ENCODE data around the gene CCDC154. TPM values are rescaled to one million over a fixed set of nuclear protein-coding genes. Genes with fewer than 3 reads are reported as not detected.

CCDC154 gene
- total RNA-seq, 1 donor from 2014 or later: 1.9 TPM

DNA sequence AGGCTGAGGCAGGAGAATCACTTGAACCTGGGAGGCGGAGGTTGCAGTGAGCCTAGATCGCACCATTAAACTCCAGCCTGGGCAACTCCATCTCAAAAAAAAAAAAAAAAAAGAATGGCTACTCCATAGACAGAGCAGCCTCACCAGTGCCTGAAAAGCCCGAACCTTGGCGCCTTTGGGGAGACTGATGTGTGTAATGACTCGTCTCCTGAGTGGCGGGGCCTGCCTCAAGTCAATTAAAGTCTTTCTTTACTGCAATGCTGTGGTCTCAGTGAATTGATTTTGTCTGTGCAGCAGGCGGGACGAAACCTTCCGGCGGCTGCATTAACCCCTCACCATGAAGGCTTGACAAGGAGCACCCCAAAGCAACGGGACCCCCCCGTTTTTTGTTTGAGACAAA is 20.3 kb downstream of the CCDC154 start:
- Mint-ChIP-seq H3K27ac (ENCODE audit: unreplicated experiment) (no peak overlapping the region), H3K4me1 (peaks cover 9% of the 10 kb centered on the region), H3K27me3 (ENCODE audit: low read depth) (no peaks in the 10 kb centered on the region), H3K4me3 (peak overlapping the region; percentile 56), H3K36me3 (ENCODE audit: low read depth) (peaks cover 4% of the 10 kb centered on the region), H3K9me3 (no peaks in the 10 kb centered on the region)
- DNase-seq (ENCODE audit: low read depth, low spot score): no peak
- TF ChIP-seq, protein P1, sequence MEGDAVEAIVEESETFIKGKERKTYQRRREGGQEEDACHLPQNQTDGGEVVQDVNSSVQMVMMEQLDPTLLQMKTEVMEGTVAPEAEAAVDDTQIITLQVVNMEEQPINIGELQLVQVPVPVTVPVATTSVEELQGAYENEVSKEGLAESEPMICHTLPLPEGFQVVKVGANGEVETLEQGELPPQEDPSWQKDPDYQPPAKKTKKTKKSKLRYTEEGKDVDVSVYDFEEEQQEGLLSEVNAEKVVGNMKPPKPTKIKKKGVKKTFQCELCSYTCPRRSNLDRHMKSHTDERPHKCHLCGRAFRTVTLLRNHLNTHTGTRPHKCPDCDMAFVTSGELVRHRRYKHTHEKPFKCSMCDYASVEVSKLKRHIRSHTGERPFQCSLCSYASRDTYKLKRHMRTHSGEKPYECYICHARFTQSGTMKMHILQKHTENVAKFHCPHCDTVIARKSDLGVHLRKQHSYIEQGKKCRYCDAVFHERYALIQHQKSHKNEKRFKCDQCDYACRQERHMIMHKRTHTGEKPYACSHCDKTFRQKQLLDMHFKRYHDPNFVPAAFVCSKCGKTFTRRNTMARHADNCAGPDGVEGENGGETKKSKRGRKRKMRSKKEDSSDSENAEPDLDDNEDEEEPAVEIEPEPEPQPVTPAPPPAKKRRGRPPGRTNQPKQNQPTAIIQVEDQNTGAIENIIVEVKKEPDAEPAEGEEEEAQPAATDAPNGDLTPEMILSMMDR (conservative IDR thresholded peaks at IDR 0.05): no peak

DNA sequence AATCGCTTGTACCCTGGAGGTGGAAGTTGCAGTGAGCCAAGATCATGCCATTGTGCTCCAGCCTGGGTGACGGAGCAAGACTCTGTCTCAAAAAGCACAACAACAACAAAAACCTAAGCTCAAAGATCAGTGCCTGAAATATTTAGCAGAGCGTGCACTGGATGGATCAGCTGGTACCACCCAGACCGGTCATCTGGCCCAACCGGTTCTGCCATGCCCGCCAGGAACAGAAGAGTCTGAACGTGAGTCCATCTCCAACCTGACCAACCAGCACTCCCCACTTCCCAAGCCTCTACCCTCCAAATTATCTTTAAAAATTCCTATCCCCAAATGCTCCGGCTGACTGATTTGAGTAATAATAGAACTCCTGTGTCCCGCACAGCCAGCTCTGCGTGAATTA is 22.3 kb downstream of the CCDC154 start:
- Mint-ChIP-seq H3K36me3 (ENCODE audit: low read depth) (peaks cover 4% of the 10 kb centered on the region), H3K4me1 (peaks cover 9% of the 10 kb centered on the region), H3K9me3 (no peaks in the 10 kb centered on the region), H3K27me3 (ENCODE audit: low read depth) (no peaks in the 10 kb centered on the region), H3K27ac (ENCODE audit: unreplicated experiment) (peak overlapping the region; percentile 89), H3K4me3 (peak overlapping the region; percentile 83)
- TF ChIP-seq, protein P1 (conservative IDR thresholded peaks at IDR 0.05): no peak
- no peak for DNase-seq (ENCODE audit: low read depth, low spot score)

DNA sequence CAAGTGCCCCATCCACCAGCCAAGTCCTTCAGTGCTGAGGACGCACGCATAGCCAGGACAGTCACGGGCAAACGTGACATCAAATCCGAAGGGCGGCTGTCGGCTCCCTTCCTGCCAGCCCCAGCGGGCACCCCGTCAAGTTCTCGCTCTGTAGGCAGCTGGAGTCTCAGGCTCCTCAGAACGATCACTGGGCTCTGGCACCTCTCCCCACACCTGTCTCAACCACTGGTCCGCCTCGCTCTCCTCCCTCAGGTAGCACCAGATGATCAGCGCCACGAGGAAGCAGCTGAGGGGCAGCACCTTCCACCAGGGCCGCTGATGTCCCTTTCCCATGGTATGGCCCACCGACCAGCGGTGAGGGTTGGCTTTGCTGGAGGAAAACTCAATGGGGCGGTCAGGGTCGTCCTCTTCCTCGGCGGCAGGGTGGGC is 24.2 kb downstream of the CCDC154 start:
- H3K36me3 Mint-ChIP-seq (ENCODE audit: low read depth): peaks cover 4% of the 10 kb centered on the region
- no peak for DNase-seq (ENCODE audit: low read depth, low spot score)
- peak overlapping the region; percentile 75 for H3K27ac Mint-ChIP-seq (ENCODE audit: unreplicated experiment)
- no peaks in the 10 kb centered on the region for H3K27me3 Mint-ChIP-seq (ENCODE audit: low read depth)
- H3K9me3 Mint-ChIP-seq: no peaks in the 10 kb centered on the region
- TF ChIP-seq, protein P1 (conservative IDR thresholded peaks at IDR 0.05): no peak
- H3K4me3 Mint-ChIP-seq: peak overlapping the region; percentile 99
- peaks cover 14% of the 10 kb centered on the region for H3K4me1 Mint-ChIP-seq

DNA sequence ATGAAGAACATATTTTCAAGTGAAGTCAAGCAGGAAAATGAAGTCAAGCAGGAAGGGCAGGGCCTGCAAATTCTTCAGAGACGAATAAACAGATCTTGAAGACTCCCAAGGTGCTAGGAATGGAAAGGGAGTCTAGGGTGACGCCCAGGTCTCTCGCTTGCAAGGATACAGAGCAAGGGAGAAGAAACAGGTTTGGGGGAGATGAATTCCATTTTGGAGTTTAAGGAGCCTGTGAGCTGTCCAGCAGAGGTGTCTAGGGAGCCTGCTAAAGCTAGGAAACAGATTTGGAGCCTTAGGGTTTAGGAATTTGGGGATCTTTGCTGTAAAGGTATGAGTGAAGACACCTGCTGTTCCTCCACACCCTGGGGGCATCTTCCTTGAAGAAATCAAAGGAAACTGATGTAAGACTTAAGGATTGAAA is 27.8 kb downstream of the CCDC154 start:
- Mint-ChIP-seq H3K36me3 (ENCODE audit: low read depth) (peaks cover 4% of the 10 kb centered on the region), H3K27ac (ENCODE audit: unreplicated experiment) (no peak overlapping the region), H3K27me3 (ENCODE audit: low read depth) (no peaks in the 10 kb centered on the region), H3K9me3 (no peaks in the 10 kb centered on the region), H3K4me3 (peak overlapping the region; percentile 80), H3K4me1 (peaks cover 17% of the 10 kb centered on the region)
- TF ChIP-seq, protein P1 (conservative IDR thresholded peaks at IDR 0.05): no peak
- no peak for DNase-seq (ENCODE audit: low read depth, low spot score)

DNA sequence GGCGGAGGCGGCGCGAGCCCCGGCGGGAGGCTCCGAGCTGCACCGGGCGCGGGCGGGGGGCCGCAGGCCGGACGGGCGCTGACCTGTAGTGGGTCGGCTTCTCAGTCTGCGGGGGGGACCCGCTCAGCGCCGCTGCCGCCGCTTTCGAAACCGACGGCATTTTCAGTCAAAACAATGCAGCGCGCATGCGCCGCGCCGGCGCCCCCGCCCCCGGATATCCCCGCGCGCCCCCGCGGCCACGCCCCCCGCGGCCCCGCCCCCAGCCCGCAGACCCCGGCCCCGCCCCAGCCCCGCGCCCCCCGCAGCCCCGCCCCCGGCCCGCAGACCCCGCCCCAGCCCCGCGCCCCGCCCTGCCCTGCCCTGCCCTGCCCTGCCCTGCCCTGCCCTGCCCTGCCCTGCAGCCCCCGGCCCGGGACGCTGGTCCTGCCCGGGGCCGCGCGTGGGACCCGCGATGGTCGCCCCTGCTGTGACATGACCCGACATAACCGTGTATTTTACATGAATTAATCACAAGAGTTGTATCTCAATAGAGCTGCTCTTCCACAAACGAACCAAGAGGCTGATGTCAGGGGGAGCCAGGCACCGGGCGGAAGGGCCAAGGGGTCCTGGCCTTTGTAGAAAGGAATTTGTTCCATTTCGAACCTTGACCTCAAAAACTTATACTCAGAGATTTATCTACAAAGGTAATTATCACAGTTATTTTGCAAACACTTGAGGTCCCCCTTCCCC is 29.7 kb downstream of the CCDC154 start, which contains the start of gene UNKL:
TSS of gene UNKL (minus strand) at position 173 of the 729 bp plus-strand sequence. CDS start at position 160, 13 bp downstream.
- no peaks in the 10 kb centered on the region for H3K36me3 Mint-ChIP-seq (ENCODE audit: low read depth)
- H3K4me3 Mint-ChIP-seq: peak within 1 kb of the TSS; percentile 86
- peaks cover 8% of the 10 kb centered on the region for H3K4me1 Mint-ChIP-seq
- peak; percentile 64 for DNase-seq (ENCODE audit: low read depth, low spot score)
- H3K27ac Mint-ChIP-seq (ENCODE audit: unreplicated experiment): no peak within 1 kb of the TSS
- no peaks in the 10 kb centered on the region for H3K27me3 Mint-ChIP-seq (ENCODE audit: low read depth)
- TF ChIP-seq, protein P1 (conservative IDR thresholded peaks at IDR 0.05): no peak
- H3K9me3 Mint-ChIP-seq: no peaks in the 10 kb centered on the region
